Keratinocyte (primary cell): Measurements from ENCODE around the gene CACNA1B. TPM values are rescaled to one million over a fixed set of nuclear protein-coding genes. Genes with fewer than 3 reads are reported as not detected.

Source experiments
- DNase-seq: peaks from one replicate; pipeline ENCODE4 v3.0.0-alpha.2; 2011; ENCODE audit warnings: low read depth, missing footprints, low spot score
- FAIRE-seq: peaks from 2 replicates; lab custom pipeline; 2011; peaks lifted over from hg19 to GRCh38; lab: Jason Lieb, UNC
- H2AFZ ChIP-seq: 2 replicates; pipeline ENCODE4 v1.6.0; 2012; ENCODE audit warnings: low read length, control low read depth, inconsistent platforms; ENCODE audit not compliant: control insufficient read depth
- H3K27ac ChIP-seq: 2 replicates; pipeline ENCODE4 v1.5.1; 2011; ENCODE audit warnings: low read length; ENCODE audit not compliant: control insufficient read depth, insufficient read depth
- H3K27me3 ChIP-seq: 3 replicates; pipeline ENCODE4 v1.6.0; 2011; ENCODE audit warnings: low read length; ENCODE audit not compliant: control insufficient read depth, insufficient read depth; ENCODE audit errors: extremely low read depth
- H3K36me3 ChIP-seq, 2 experiments: 2 replicates in 1 of 2; 3 replicates in 1 of 2; pipeline ENCODE4 v1.5.1; 2011; ENCODE audit warnings: low read length in 2 of 2, mild to moderate bottlenecking in 1 of 2; ENCODE audit not compliant: control insufficient read depth in 2 of 2, insufficient read depth in 2 of 2; ENCODE audit errors: extremely low read depth in 1 of 2
- H3K4me1 ChIP-seq: 3 replicates; pipeline ENCODE4 v1.5.1; 2011; ENCODE audit warnings: low read length; ENCODE audit not compliant: control insufficient read depth, insufficient read depth; ENCODE audit errors: extremely low read depth
- H3K4me2 ChIP-seq: 3 replicates; pipeline ENCODE4 v1.6.0; 2011; ENCODE audit warnings: low read depth, low read length; ENCODE audit not compliant: control insufficient read depth, insufficient read depth; ENCODE audit errors: extremely low read depth
- H3K4me3 ChIP-seq, 3 experiments: fragments of 200-600 bp in 1 of 3; sonication (generic) in 1 of 3; 2 replicates in 2 of 3; 3 replicates in 1 of 3; pipeline ENCODE4 v1.5.1; 2011 to 2016; ENCODE audit warnings: low read length in 3 of 3, mild to moderate bottlenecking in 3 of 3, control low read depth in 2 of 3, inconsistent platforms in 1 of 3, low read depth in 1 of 3, mixed read lengths in 1 of 3, mixed run types in 1 of 3, moderate library complexity in 1 of 3; ENCODE audit not compliant: control insufficient read depth in 2 of 3, insufficient read depth in 2 of 3; ENCODE audit errors: extremely low read depth in 1 of 3
- H3K79me2 ChIP-seq: 2 replicates; pipeline ENCODE4 v1.6.0; 2012; ENCODE audit warnings: low read length; ENCODE audit not compliant: control insufficient read depth, insufficient read depth
- H3K9ac ChIP-seq: 3 replicates; pipeline ENCODE4 v1.6.0; 2011; ENCODE audit warnings: low read length; ENCODE audit not compliant: control insufficient read depth, insufficient read depth; ENCODE audit errors: extremely low read depth
- H3K9me1 ChIP-seq: 3 replicates; pipeline ENCODE4 v1.6.0; 2011; ENCODE audit warnings: low read length; ENCODE audit not compliant: control insufficient read depth, insufficient read depth; ENCODE audit errors: extremely low read depth
- H3K9me3 ChIP-seq: 2 replicates; pipeline ENCODE4 v1.5.1; 2012; ENCODE audit warnings: low read depth, low read length; ENCODE audit not compliant: control insufficient read depth
- H4K20me1 ChIP-seq: 3 replicates; pipeline ENCODE4 v1.6.0; 2011; ENCODE audit warnings: low read length; ENCODE audit not compliant: control insufficient read depth, insufficient read depth; ENCODE audit errors: extremely low read depth
- EZH2 ChIP-seq: IDR thresholded peaks from one replicate; pipeline ENCODE4 v1.6.1; 2012; ENCODE audit warnings: inconsistent platforms, mild to moderate bottlenecking, low read length, moderate library complexity
- dilution Hi-C: fragments of 300-500 bp; cut with MboI; formaldehyde crosslinking; loops from one replicate; pipeline ENCODE4 v1.7.0; 2020; ENCODE audit warnings: low sequenced_read_pairs; ENCODE audit not compliant: extremely low pct_ligation_motif_present
- polyA plus RNA-seq, 5 experiments: library from polyadenylated mRNA; depleted of rRNA in 3 of 5; stranded (reverse) in 3 of 5; stranded (forward) in 1 of 5; unstranded in 1 of 5; fragments of >200 nt; gene quantifications; 1 replicate in 1 of 5; 2 replicates in 3 of 5; 3 replicates in 1 of 5; pipeline versions ENCODE4 v1.2.1 to v1.2.3, GENCODE V29; 2011 to 2012; ENCODE audit warnings: missing spikeins in 2 of 5, low read depth in 1 of 5, low replicate concordance in 1 of 5
- TF ChIP-seq, protein P1 (sequence below), 3 experiments: IDR thresholded peaks in 1 of 3; conservative IDR thresholded peaks in 1 of 3; optimal IDR thresholded peaks in 1 of 3; 2 replicates in 2 of 3; 3 replicates in 1 of 3; pipeline versions ENCODE3 to v1.5.1; 2011; ENCODE audit warnings: low read length in 3 of 3, mild to moderate bottlenecking in 3 of 3, moderate library complexity in 2 of 3, control low read depth in 1 of 3, inconsistent platforms in 1 of 3; ENCODE audit not compliant: insufficient read depth in 2 of 3; ENCODE audit errors: extremely low read depth in 1 of 3

Gene CACNA1B
- polyA plus RNA-seq, 1 donor (not counting 4 experiments of a cell fraction or from before 2014, with no cell fraction given) = 0.01 TPM

DNA sequence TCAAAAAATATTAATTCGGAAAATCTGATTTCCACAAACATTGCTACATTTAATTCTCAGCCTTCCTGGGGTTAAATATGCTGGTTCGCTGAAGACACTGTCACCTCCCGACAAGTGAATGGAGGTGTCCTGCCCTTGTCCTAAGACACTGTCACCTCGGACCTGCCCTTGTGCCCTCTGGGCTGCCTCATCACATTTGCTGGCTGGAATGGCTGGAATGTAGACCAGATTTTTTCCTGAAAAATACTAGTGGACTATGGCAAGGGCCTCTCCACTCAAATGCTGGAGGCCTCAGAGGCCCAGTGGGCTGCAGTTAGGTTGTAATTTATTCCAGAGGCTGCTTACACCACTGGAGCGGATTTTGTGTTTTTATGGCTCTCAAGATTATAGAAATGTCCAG is 28.2 kb downstream of the CACNA1B start:
- Histone ChIP-seq H3K27me3 (no peaks in the 10 kb centered on the region), H3K9ac (no peak overlapping the region), H2AFZ (no peak overlapping the region), H3K36me3 (no peaks in the 10 kb centered on the region), H3K79me2 (no peaks in the 10 kb centered on the region), H3K27ac (no peak overlapping the region), H3K9me1 (no peaks in the 10 kb centered on the region), H3K4me3 (no peak overlapping the region), H3K4me2 (no peak overlapping the region), H3K9me3 (peaks cover 5% of the 10 kb centered on the region), H3K4me1 (no peaks in the 10 kb centered on the region), H4K20me1 (no peaks in the 10 kb centered on the region)
- dilution Hi-C loops = no loop called here
- DNase-seq = no peak
- no peak for FAIRE-seq
- TF ChIP-seq, protein P1, sequence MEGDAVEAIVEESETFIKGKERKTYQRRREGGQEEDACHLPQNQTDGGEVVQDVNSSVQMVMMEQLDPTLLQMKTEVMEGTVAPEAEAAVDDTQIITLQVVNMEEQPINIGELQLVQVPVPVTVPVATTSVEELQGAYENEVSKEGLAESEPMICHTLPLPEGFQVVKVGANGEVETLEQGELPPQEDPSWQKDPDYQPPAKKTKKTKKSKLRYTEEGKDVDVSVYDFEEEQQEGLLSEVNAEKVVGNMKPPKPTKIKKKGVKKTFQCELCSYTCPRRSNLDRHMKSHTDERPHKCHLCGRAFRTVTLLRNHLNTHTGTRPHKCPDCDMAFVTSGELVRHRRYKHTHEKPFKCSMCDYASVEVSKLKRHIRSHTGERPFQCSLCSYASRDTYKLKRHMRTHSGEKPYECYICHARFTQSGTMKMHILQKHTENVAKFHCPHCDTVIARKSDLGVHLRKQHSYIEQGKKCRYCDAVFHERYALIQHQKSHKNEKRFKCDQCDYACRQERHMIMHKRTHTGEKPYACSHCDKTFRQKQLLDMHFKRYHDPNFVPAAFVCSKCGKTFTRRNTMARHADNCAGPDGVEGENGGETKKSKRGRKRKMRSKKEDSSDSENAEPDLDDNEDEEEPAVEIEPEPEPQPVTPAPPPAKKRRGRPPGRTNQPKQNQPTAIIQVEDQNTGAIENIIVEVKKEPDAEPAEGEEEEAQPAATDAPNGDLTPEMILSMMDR (optimal IDR thresholded peaks at IDR 0.05 in 1 of 3, IDR thresholded peaks at IDR 0.05 in 1 of 3, conservative IDR thresholded peaks at IDR 0.05 in 1 of 3; ENCODE audit: extremely low read depth in 1 of 3, insufficient read depth in 2 of 3, low read length in 3 of 3) = no peak
- no peak for TF ChIP-seq EZH2

DNA sequence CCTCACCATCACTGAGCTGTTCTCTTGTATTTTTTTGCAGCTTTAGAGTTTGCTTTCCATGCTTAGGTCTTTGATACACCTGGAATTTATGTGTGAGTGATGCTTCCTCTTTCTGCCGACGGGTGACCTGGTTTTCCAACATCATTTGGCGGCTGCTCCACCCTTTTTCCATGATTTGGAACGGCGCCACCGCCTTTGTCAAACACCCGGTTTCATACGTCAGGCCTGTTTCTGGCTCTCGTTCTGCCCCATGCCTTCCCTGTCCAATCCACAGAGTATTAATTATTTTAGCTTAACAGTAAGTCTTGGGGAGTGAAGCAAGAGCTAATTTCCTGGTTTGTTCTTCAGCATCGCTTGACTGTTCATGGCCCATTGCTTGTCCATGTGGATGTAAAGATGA is 30.2 kb downstream of the CACNA1B start:
- Histone ChIP-seq H3K36me3 (no peaks in the 10 kb centered on the region), H3K9ac (no peak overlapping the region), H4K20me1 (no peaks in the 10 kb centered on the region), H3K9me1 (no peaks in the 10 kb centered on the region), H3K4me1 (no peaks in the 10 kb centered on the region), H3K9me3 (no peaks in the 10 kb centered on the region), H3K27me3 (no peaks in the 10 kb centered on the region), H3K27ac (no peak overlapping the region), H3K4me2 (no peak overlapping the region), H3K79me2 (no peaks in the 10 kb centered on the region), H3K4me3 (no peak overlapping the region), H2AFZ (no peak overlapping the region)
- no peak for FAIRE-seq
- dilution Hi-C loops = no loop called here
- no peak for TF ChIP-seq EZH2
- TF ChIP-seq, protein P1 (optimal IDR thresholded peaks at IDR 0.05 in 1 of 3, IDR thresholded peaks at IDR 0.05 in 1 of 3, conservative IDR thresholded peaks at IDR 0.05 in 1 of 3; ENCODE audit: extremely low read depth in 1 of 3, insufficient read depth in 2 of 3, low read length in 3 of 3) = no peak
- DNase-seq = no peak
